HEK293 (cell line): ENCODE results near the gene FMN1.

Experiments used
- CTCF ChIA-PET: fragments of 350-600 bp; formaldehyde crosslinking; extraction: SDS; loops from one replicate; lab custom pipeline; 2021; ENCODE audit warnings: antibody characterized with exemption; lab: Yijun Ruan, JAX
- POLR2A ChIA-PET: fragments of 300-600 bp; formaldehyde crosslinking; extraction: SDS; loops from one replicate; lab custom pipeline; 2020; ENCODE audit warnings: antibody characterized with exemption, inconsistent platforms; lab: Yijun Ruan, JAX
- H3K27ac ChIP-seq: fragments of 200-500 bp; sonication (Bioruptor generic); 2 replicates; pipeline ENCODE4 v1.5.1; 2014; ENCODE audit warnings: low read depth, low read length, control low read depth, inconsistent platforms; ENCODE audit errors: extremely low read depth
- H3K36me3 ChIP-seq, 2 experiments: fragments of 200-500 bp in 1 of 2; sonication (Bioruptor generic) in 1 of 2; 1 replicate in 1 of 2; 2 replicates in 1 of 2; pipeline ENCODE4 v1.5.1; 2014 to 2017; ENCODE audit warnings: inconsistent platforms in 2 of 2, low read length in 2 of 2; ENCODE audit not compliant: control insufficient read depth in 2 of 2, insufficient read depth in 1 of 2
- H3K4me1 ChIP-seq: fragments of 200-500 bp; sonication (Bioruptor generic); 2 replicates; pipeline ENCODE4 v1.5.1; 2014; ENCODE audit warnings: mild to moderate bottlenecking, low read length, inconsistent platforms; ENCODE audit not compliant: control insufficient read depth, insufficient read depth
- H3K4me3 ChIP-seq: 2 replicates; pipeline ENCODE4 v1.5.1; 2011; ENCODE audit warnings: low read depth, mild to moderate bottlenecking, control low read depth, low read length, moderate library complexity
- H3K9me3 ChIP-seq: fragments of 200-500 bp; sonication (Bioruptor generic); 2 replicates; pipeline ENCODE4 v1.5.1; 2014; ENCODE audit warnings: low read depth, low read length, inconsistent platforms; ENCODE audit not compliant: control insufficient read depth, insufficient read depth
- BCL6B ChIP-seq: fragments of 450-650 bp; formaldehyde crosslinking; IDR thresholded peaks from 2 replicates; pipeline ENCODE4 v1.5.1; 2017; ENCODE audit warnings: missing biosample characterization, missing genetic modification characterization
- KLF10 ChIP-seq: fragments of 450-650 bp; IDR thresholded peaks from 2 replicates; pipeline ENCODE4 v1.5.1; 2018; ENCODE audit warnings: missing biosample characterization, mild to moderate bottlenecking, missing genetic modification characterization
- OSR2 ChIP-seq: fragments of 450-650 bp; formaldehyde crosslinking; IDR thresholded peaks from 2 replicates; pipeline ENCODE4 v1.5.1; 2016; ENCODE audit warnings: missing biosample characterization, missing genetic modification characterization
- OVOL3 ChIP-seq: fragments of 450-650 bp; formaldehyde crosslinking; IDR thresholded peaks from 2 replicates; pipeline ENCODE4 v1.5.1; 2016; ENCODE audit warnings: missing biosample characterization, missing genetic modification characterization
- PRDM10 ChIP-seq: fragments of 450-650 bp; formaldehyde crosslinking; IDR thresholded peaks from 2 replicates; pipeline ENCODE4 v1.5.1; 2016; ENCODE audit warnings: missing biosample characterization, missing genetic modification characterization
- SETDB1 ChIP-seq: IDR thresholded peaks from one replicate; pipeline ENCODE4 v1.6.1; 2017; ENCODE audit warnings: mild to moderate bottlenecking, low read length, moderate library complexity, mixed read lengths; ENCODE audit not compliant: insufficient read length
- ZNF202 ChIP-seq: fragments of 450-650 bp; formaldehyde crosslinking; IDR thresholded peaks from 2 replicates; pipeline ENCODE4 v1.5.1; 2016; ENCODE audit warnings: missing biosample characterization, missing genetic modification characterization, borderline replicate concordance
- ZNF214 ChIP-seq: fragments of 450-650 bp; formaldehyde crosslinking; IDR thresholded peaks from 2 replicates; pipeline ENCODE4 v1.5.1; 2017; ENCODE audit warnings: missing biosample characterization, mild to moderate bottlenecking, missing genetic modification characterization, borderline replicate concordance
- ZNF391 ChIP-seq: fragments of 450-650 bp; formaldehyde crosslinking; IDR thresholded peaks from 2 replicates; pipeline ENCODE4 v1.5.1; 2016; ENCODE audit warnings: low read depth, missing biosample characterization, missing genetic modification characterization, borderline replicate concordance
- ZNF416 ChIP-seq: fragments of 450-650 bp; formaldehyde crosslinking; IDR thresholded peaks from 2 replicates; pipeline ENCODE4 v1.5.1; 2016; ENCODE audit warnings: missing biosample characterization, missing genetic modification characterization
- ZNF560 ChIP-seq: fragments of 450-650 bp; formaldehyde crosslinking; IDR thresholded peaks from 2 replicates; pipeline ENCODE4 v1.5.1; 2017; ENCODE audit warnings: missing biosample characterization, missing genetic modification characterization, borderline replicate concordance
- ZNF670 ChIP-seq: fragments of 450-650 bp; formaldehyde crosslinking; IDR thresholded peaks from 2 replicates; pipeline ENCODE4 v1.5.1; 2016; ENCODE audit warnings: missing biosample characterization, missing genetic modification characterization, low read depth
- TF ChIP-seq, protein P1 (sequence below): fragments of 450-650 bp; formaldehyde crosslinking; IDR thresholded peaks from 2 replicates; pipeline ENCODE4 v1.5.1; 2016; ENCODE audit warnings: missing biosample characterization, missing genetic modification characterization
- TF ChIP-seq, protein P2 (sequence below): fragments of 450-650 bp; formaldehyde crosslinking; IDR thresholded peaks from 2 replicates; pipeline ENCODE4 v1.5.1; 2016; ENCODE audit warnings: missing biosample characterization, missing genetic modification characterization
- TF ChIP-seq, protein P3 (sequence below): fragments of 450-650 bp; formaldehyde crosslinking; optimal IDR thresholded peaks from 2 replicates; pipeline ENCODE3; 2016; ENCODE audit warnings: missing biosample characterization, mild to moderate bottlenecking, missing genetic modification characterization

FMN1 gene

DNA sequence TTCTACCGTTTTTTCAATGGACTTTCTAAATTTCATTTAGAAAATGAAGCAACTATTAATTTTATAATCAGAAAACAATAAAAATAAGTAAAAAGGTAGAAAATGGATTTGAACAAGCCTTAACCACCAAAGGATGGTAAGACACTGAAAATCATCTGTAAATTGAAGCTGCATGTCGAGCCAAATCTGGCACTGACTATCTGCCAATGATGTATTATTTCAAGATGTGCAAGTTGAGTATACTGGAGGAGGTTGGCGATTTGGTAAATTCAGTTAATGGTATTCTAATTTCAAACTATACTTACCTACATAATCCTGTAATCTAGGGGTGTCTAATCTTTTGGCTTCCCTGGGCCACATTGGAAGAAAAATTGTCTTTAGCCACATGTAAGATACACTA lies 93.5 kb downstream of the FMN1 start:
- ChIA-PET CTCF (interaction anchor here (0.7 to 1.0 kb wide), 3 partner anchors 31 to 439 kb away, joined by 3 read pairs; no protein-coding TSS in a partner anchor), POLR2A (no interaction called here)
- peaks cover 5% of the 10 kb centered on the region; the same call in 1 of the 2 replicates for H3K4me1 ChIP-seq
- no peak overlapping the region for H3K4me3 ChIP-seq
- H3K27ac ChIP-seq = no peak overlapping the region
- no peak for TF ChIP-seq KLF10 (tag by site-specific recombination)
- no peak for TF ChIP-seq ZNF391 (tag by site-specific recombination)
- TF ChIP-seq OSR2 = no peak
- H3K36me3 ChIP-seq = no peaks in the 10 kb centered on the region
- no peaks in the 10 kb centered on the region; the same call in 1 of the 2 replicates for H3K9me3 ChIP-seq

DNA sequence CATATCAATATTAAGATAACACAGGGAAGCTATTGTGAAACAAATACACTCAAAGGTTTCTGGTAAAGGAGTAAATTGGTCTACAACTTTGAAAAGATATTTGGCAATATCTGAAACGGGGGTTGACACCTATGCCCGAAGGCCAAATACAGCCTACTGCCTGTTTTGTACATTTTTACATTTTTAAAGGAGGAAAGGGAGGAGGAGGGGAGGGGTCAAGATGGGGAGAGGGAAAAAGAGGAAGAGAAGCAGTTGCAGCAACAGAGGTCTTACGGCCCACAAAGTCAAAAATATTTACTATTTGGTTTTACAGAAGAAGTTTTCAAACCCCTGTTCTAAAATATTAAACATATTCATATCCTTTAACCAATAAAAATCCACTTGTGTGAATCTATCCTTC lies 94.2 kb downstream of the FMN1 start:
- TF ChIP-seq PRDM10 = no peak
- no peak for TF ChIP-seq ZNF214 (tag by site-specific recombination)
- no peak for TF ChIP-seq ZNF560 (tag by site-specific recombination)
- no peak for TF ChIP-seq BCL6B (tag by site-specific recombination)
- no peak for TF ChIP-seq ZNF202
- no peak for TF ChIP-seq SETDB1
- no peak for TF ChIP-seq OVOL3 (tag by site-specific recombination)
- TF ChIP-seq, protein P1, sequence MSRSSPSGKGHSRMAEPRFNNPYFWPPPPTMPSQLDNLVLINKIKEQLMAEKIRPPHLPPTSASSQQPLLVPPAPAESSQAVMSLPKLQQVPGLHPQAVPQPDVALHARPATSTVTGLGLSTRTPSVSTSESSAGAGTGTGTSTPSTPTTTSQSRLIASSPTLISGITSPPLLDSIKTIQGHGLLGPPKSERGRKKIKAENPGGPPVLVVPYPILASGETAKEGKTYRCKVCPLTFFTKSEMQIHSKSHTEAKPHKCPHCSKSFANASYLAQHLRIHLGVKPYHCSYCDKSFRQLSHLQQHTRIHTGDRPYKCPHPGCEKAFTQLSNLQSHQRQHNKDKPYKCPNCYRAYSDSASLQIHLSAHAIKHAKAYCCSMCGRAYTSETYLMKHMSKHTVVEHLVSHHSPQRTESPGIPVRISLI (tag by site-specific recombination) = no peak
- TF ChIP-seq ZNF670 (tag by site-specific recombination) = no peak
- no peak for TF ChIP-seq ZNF416
- TF ChIP-seq, protein P2, sequence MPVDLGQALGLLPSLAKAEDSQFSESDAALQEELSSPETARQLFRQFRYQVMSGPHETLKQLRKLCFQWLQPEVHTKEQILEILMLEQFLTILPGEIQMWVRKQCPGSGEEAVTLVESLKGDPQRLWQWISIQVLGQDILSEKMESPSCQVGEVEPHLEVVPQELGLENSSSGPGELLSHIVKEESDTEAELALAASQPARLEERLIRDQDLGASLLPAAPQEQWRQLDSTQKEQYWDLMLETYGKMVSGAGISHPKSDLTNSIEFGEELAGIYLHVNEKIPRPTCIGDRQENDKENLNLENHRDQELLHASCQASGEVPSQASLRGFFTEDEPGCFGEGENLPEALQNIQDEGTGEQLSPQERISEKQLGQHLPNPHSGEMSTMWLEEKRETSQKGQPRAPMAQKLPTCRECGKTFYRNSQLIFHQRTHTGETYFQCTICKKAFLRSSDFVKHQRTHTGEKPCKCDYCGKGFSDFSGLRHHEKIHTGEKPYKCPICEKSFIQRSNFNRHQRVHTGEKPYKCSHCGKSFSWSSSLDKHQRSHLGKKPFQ = no peak
- TF ChIP-seq, all 188 proteins: peak for 0
- no peaks in the 10 kb centered on the region for H3K36me3 ChIP-seq
- H3K4me1 ChIP-seq = peaks cover 5% of the 10 kb centered on the region; the same call in 1 of the 2 replicates
- H3K27ac ChIP-seq = no peak overlapping the region
- POLR2A ChIA-PET = no interaction called here
- no peak overlapping the region for H3K4me3 ChIP-seq
- CTCF ChIA-PET = interaction anchor here (0.6 kb wide), 1 partner anchor 36 kb away, joined by 3 read pairs; no protein-coding TSS in a partner anchor
- H3K9me3 ChIP-seq = no peaks in the 10 kb centered on the region

- TF ChIP-seq, protein P3, sequence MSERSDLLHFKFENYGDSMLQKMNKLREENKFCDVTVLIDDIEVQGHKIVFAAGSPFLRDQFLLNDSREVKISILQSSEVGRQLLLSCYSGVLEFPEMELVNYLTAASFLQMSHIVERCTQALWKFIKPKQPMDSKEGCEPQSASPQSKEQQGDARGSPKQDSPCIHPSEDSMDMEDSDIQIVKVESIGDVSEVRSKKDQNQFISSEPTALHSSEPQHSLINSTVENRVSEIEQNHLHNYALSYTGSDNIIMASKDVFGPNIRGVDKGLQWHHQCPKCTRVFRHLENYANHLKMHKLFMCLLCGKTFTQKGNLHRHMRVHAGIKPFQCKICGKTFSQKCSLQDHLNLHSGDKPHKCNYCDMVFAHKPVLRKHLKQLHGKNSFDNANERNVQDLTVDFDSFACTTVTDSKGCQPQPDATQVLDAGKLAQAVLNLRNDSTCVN (tag by site-specific recombination) = no peak
- no peaks in the 10 kb centered on the region for H3K9me3 ChIP-seq
- H3K36me3 ChIP-seq = no peaks in the 10 kb centered on the region
- POLR2A ChIA-PET = no interaction called here
- peaks cover 5% of the 10 kb centered on the region; the same call in 1 of the 2 replicates for H3K4me1 ChIP-seq
- CTCF ChIA-PET = interaction anchor here (0.6 kb wide), 1 partner anchor 36 kb away, joined by 3 read pairs; no protein-coding TSS in a partner anchor
- no peak overlapping the region for H3K27ac ChIP-seq
- H3K4me3 ChIP-seq = no peak overlapping the region
Measured at GRCh38 chr15:33099739-33100138, 94.8 kb downstream of the FMN1 start.
